ENCODE measurements around the gene LAPTM5. TPM values are rescaled to one million over a fixed set of nuclear protein-coding genes. Genes with fewer than 3 reads are reported as not detected.

The LAPTM5 gene
- total and polyA plus RNA-seq, 4 donors: 18.0 to 46.2 (median 28.1) TPM

GRCh38 chr1:30748098-30748698 lies 9.4 kb downstream of the LAPTM5 start:
- no peaks in the 10 kb centered on the region for H3K9me3 ChIP-seq (ENCODE audit: control insufficient read depth in 4 of 4, low read length in 3 of 4)
- H3K36me3 ChIP-seq (ENCODE audit: control insufficient read depth in 4 of 4, insufficient read depth in 3 of 4, low read depth in 1 of 4, low read length in 3 of 4): no peaks in the 10 kb centered on the region
- TF ChIP-seq SP1 (IDR thresholded peaks at IDR 0.05) (no peak), HNF4A (conservative IDR thresholded peaks at IDR 0.05) (no peak), FOXA2 (IDR thresholded peaks at IDR 0.05) (no peak), MAX (IDR thresholded peaks at IDR 0.05) (no peak), NR2F2 (IDR thresholded peaks at IDR 0.05) (no peak), TAF1 (conservative IDR thresholded peaks at IDR 0.05) (no peak), HNF4G (IDR thresholded peaks at IDR 0.05) (no peak), RXRA (IDR thresholded peaks at IDR 0.05) (no peak), GABPA (IDR thresholded peaks at IDR 0.05 in 1 of 2, conservative IDR thresholded peaks at IDR 0.05 in 1 of 2) (no peak)
- TF ChIP-seq, protein P1, sequence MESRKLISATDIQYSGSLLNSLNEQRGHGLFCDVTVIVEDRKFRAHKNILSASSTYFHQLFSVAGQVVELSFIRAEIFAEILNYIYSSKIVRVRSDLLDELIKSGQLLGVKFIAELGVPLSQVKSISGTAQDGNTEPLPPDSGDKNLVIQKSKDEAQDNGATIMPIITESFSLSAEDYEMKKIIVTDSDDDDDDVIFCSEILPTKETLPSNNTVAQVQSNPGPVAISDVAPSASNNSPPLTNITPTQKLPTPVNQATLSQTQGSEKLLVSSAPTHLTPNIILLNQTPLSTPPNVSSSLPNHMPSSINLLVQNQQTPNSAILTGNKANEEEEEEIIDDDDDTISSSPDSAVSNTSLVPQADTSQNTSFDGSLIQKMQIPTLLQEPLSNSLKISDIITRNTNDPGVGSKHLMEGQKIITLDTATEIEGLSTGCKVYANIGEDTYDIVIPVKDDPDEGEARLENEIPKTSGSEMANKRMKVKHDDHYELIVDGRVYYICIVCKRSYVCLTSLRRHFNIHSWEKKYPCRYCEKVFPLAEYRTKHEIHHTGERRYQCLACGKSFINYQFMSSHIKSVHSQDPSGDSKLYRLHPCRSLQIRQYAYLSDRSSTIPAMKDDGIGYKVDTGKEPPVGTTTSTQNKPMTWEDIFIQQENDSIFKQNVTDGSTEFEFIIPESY (IDR thresholded peaks at IDR 0.05): no peak
- DNase-seq (ENCODE audit: low spot score): no peak
- H3K9ac ChIP-seq (ENCODE audit: low read depth in 1 of 2, low read length in 2 of 2): no peak overlapping the region
- H3K4me3 ChIP-seq (ENCODE audit: low read depth in 1 of 3, low read length in 3 of 3): no peak overlapping the region
- H3K27ac ChIP-seq (ENCODE audit: low read depth in 1 of 2, low read length in 2 of 2): peak overlapping the region; percentile 24 to 30
- H3K27me3 ChIP-seq (ENCODE audit: control insufficient read depth in 4 of 4, insufficient read depth in 4 of 4, low read length in 3 of 4): no peaks in the 10 kb centered on the region
- peaks cover 0 to 8% (median 4%) of the 10 kb centered on the region in 4 donors for H3K4me1 ChIP-seq (ENCODE audit: control insufficient read depth in 4 of 4, insufficient read depth in 4 of 4, low read length in 3 of 4)
- whole genome bisulfite sequencing: 76% methylated on average over 9 of the region's 9 CpGs

GRCh38 chr1:30747033-30748008 lies 10.3 kb downstream of the LAPTM5 start:
- H3K4me3 ChIP-seq (ENCODE audit: low read depth in 1 of 3, low read length in 3 of 3): no peak overlapping the region
- no peaks in the 10 kb centered on the region for H3K9me3 ChIP-seq (ENCODE audit: control insufficient read depth in 4 of 4, low read length in 3 of 4)
- DNase-seq (ENCODE audit: low spot score): no peak
- peaks cover 0 to 8% (median 4%) of the 10 kb centered on the region in 4 donors for H3K4me1 ChIP-seq (ENCODE audit: control insufficient read depth in 4 of 4, insufficient read depth in 4 of 4, low read length in 3 of 4)
- H3K36me3 ChIP-seq (ENCODE audit: control insufficient read depth in 4 of 4, insufficient read depth in 3 of 4, low read depth in 1 of 4, low read length in 3 of 4): no peaks in the 10 kb centered on the region
- TF ChIP-seq, protein P2, sequence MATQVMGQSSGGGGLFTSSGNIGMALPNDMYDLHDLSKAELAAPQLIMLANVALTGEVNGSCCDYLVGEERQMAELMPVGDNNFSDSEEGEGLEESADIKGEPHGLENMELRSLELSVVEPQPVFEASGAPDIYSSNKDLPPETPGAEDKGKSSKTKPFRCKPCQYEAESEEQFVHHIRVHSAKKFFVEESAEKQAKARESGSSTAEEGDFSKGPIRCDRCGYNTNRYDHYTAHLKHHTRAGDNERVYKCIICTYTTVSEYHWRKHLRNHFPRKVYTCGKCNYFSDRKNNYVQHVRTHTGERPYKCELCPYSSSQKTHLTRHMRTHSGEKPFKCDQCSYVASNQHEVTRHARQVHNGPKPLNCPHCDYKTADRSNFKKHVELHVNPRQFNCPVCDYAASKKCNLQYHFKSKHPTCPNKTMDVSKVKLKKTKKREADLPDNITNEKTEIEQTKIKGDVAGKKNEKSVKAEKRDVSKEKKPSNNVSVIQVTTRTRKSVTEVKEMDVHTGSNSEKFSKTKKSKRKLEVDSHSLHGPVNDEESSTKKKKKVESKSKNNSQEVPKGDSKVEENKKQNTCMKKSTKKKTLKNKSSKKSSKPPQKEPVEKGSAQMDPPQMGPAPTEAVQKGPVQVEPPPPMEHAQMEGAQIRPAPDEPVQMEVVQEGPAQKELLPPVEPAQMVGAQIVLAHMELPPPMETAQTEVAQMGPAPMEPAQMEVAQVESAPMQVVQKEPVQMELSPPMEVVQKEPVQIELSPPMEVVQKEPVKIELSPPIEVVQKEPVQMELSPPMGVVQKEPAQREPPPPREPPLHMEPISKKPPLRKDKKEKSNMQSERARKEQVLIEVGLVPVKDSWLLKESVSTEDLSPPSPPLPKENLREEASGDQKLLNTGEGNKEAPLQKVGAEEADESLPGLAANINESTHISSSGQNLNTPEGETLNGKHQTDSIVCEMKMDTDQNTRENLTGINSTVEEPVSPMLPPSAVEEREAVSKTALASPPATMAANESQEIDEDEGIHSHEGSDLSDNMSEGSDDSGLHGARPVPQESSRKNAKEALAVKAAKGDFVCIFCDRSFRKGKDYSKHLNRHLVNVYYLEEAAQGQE (IDR thresholded peaks at IDR 0.05): no peak
- no peak for TF ChIP-seq RXRA (IDR thresholded peaks at IDR 0.05)
- no peak for TF ChIP-seq GABPA (IDR thresholded peaks at IDR 0.05 in 1 of 2, conservative IDR thresholded peaks at IDR 0.05 in 1 of 2)
- TF ChIP-seq FOXA1 (IDR thresholded peaks at IDR 0.05): no peak
- no peak for TF ChIP-seq NR2F2 (IDR thresholded peaks at IDR 0.05)
- H3K9ac ChIP-seq (ENCODE audit: low read depth in 1 of 2, low read length in 2 of 2): no peak overlapping the region
- H3K27ac ChIP-seq (ENCODE audit: low read depth in 1 of 2, low read length in 2 of 2): peak overlapping the region in 1 of 2 donors; percentile 23
- no peaks in the 10 kb centered on the region for H3K27me3 ChIP-seq (ENCODE audit: control insufficient read depth in 4 of 4, insufficient read depth in 4 of 4, low read length in 3 of 4)
- 92% methylated on average over 17 of the region's 17 CpGs for WGBS
